DND-41 (cell line): ENCODE measurements around the gene FAM219A.
"Not testable (repeated sequence)": the region's sequence is repeated elsewhere in the genome, so short reads cannot be mapped to it uniquely, and the experiment has no call there.

ENCODE experiments used
- CTCF ChIP-seq: IDR thresholded peaks from 2 replicates; pipeline ENCODE4 v1.5.1; 2012; ENCODE audit warnings: borderline replicate concordance, low read length, moderate library complexity, mild to moderate bottlenecking; ENCODE audit not compliant: poor library complexity, severe bottlenecking; ENCODE audit errors: extremely low read depth
- EZH2 ChIP-seq: IDR thresholded peaks from 3 replicates; pipeline ENCODE4 v1.6.1; 2012; ENCODE audit warnings: borderline replicate concordance, low read depth, mild to moderate bottlenecking, moderate library complexity, low read length, inconsistent platforms; ENCODE audit not compliant: severe bottlenecking

- TF ChIP-seq EZH2, CTCF: not testable (repeated sequence)
Observed at GRCh38 chr9:34352957-34353356, 105.4 kb downstream of the FAM219A start.
